ENCODE measurements around the gene HSD17B3. TPM values are rescaled to one million over a fixed set of nuclear protein-coding genes. Genes with fewer than 3 reads are reported as not detected.

Gene HSD17B3
- total RNA-seq, 2 donors from 2014 or later: 0.55 to 126 TPM

GRCh38 chr9:96294159-96294545 is 7.8 kb downstream of the HSD17B3 start:
- Histone ChIP-seq H3K4me3 (no peak overlapping the region), H3K36me3 (no peaks in the 10 kb centered on the region), H3K4me1 (replicated peaks) (no peaks in the 10 kb centered on the region), H3K27me3 (replicated peaks; ENCODE audit: insufficient read depth) (no peaks in the 10 kb centered on the region), H3K9me3 (no peaks in the 10 kb centered on the region), H3K27ac (no peak overlapping the region)
- intact Hi-C loops (cut with DNase I): no loop called here
- 90% methylated on average over 3 of the region's 3 CpGs for WGBS
- TF ChIP-seq, protein P1, sequence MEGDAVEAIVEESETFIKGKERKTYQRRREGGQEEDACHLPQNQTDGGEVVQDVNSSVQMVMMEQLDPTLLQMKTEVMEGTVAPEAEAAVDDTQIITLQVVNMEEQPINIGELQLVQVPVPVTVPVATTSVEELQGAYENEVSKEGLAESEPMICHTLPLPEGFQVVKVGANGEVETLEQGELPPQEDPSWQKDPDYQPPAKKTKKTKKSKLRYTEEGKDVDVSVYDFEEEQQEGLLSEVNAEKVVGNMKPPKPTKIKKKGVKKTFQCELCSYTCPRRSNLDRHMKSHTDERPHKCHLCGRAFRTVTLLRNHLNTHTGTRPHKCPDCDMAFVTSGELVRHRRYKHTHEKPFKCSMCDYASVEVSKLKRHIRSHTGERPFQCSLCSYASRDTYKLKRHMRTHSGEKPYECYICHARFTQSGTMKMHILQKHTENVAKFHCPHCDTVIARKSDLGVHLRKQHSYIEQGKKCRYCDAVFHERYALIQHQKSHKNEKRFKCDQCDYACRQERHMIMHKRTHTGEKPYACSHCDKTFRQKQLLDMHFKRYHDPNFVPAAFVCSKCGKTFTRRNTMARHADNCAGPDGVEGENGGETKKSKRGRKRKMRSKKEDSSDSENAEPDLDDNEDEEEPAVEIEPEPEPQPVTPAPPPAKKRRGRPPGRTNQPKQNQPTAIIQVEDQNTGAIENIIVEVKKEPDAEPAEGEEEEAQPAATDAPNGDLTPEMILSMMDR (IDR thresholded peaks at IDR 0.05): no peak
- no peak for TF ChIP-seq POLR2A (IDR thresholded peaks at IDR 0.05)
- TF ChIP-seq POLR2AphosphoS5 (IDR thresholded peaks at IDR 0.05): no peak
- DNase-seq (ENCODE audit: low spot score): no peak

GRCh38 chr9:96293498-96294158 is 8.3 kb downstream of the HSD17B3 start:
- no peaks in the 10 kb centered on the region for H3K27me3 ChIP-seq (replicated peaks; ENCODE audit: insufficient read depth)
- H3K4me3 ChIP-seq: no peak overlapping the region
- no peaks in the 10 kb centered on the region for H3K36me3 ChIP-seq
- TF ChIP-seq POLR2AphosphoS5 (IDR thresholded peaks at IDR 0.05) (no peak), POLR2A (IDR thresholded peaks at IDR 0.05) (no peak)
- TF ChIP-seq, protein P1 (IDR thresholded peaks at IDR 0.05): no peak
- 70% methylated on average over 3 of the region's 3 CpGs for WGBS
- H3K9me3 ChIP-seq: no peaks in the 10 kb centered on the region
- intact Hi-C loops (cut with DNase I): no loop called here
- DNase-seq (ENCODE audit: low spot score): no peak
- no peaks in the 10 kb centered on the region for H3K4me1 ChIP-seq (replicated peaks)
- no peak overlapping the region for H3K27ac ChIP-seq

DNA sequence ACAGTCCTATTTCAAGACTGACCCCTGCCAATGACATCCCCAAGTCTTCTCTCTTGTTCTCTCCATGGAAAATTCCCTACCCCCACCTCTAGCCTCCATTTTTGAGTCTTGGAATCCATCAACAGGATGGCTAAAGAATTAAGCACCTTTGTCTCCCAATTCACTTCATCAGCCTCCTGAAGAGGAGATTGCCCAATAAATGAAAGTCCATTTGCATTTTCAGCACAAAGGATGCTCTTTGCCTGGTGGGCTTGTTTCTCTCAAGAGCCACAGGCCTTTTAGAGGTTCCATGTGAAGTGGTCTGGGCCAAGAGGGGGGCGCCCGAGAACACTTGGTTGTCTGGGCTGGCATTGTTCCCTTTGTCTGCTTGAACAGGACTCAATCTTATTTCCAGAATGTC is 12.6 kb downstream of the HSD17B3 start:
- H3K4me1 ChIP-seq (replicated peaks): no peaks in the 10 kb centered on the region
- intact Hi-C loops (cut with DNase I): no loop called here
- WGBS: 81% methylated on average over 2 of the region's 2 CpGs
- no peak overlapping the region for H3K4me3 ChIP-seq
- no peaks in the 10 kb centered on the region for H3K36me3 ChIP-seq
- no peak overlapping the region for H3K27ac ChIP-seq
- no peaks in the 10 kb centered on the region for H3K27me3 ChIP-seq (replicated peaks; ENCODE audit: insufficient read depth)
- no peak for DNase-seq (ENCODE audit: low spot score)
- TF ChIP-seq POLR2A (IDR thresholded peaks at IDR 0.05): no peak
- TF ChIP-seq, protein P1 (IDR thresholded peaks at IDR 0.05): no peak
- no peak for TF ChIP-seq POLR2AphosphoS5 (IDR thresholded peaks at IDR 0.05)
- H3K9me3 ChIP-seq: no peaks in the 10 kb centered on the region

DNA sequence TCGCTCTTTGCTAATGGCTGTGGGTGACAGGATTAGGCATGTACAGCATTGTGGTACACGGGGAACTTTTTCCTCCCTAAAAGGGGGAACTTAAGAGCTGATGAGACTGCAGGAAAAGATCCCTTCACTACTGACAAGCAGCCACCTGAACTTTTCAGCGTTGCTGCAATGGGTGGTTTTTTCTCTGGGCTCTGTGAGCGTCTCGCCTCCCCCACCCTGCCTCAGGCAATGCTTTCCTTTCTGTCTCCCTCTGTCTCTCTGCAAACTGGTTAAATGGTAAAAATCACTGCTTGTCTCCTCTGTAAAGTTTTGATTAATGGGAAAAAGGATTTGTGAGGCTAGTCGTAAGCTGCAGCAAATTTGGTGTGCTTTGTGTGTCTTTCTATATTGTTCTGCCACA is 20.3 kb downstream of the HSD17B3 start:
- H3K4me1 ChIP-seq (replicated peaks): no peaks in the 10 kb centered on the region

More for the DNA sequence above, 20.3 kb downstream of the HSD17B3 start:
- Histone ChIP-seq H3K36me3 (no peaks in the 10 kb centered on the region), H3K27me3 (replicated peaks; ENCODE audit: insufficient read depth) (no peaks in the 10 kb centered on the region), H3K4me3 (no peak overlapping the region), H3K9me3 (no peaks in the 10 kb centered on the region), H3K27ac (no peak overlapping the region)
- 53% methylated on average over 6 of the region's 6 CpGs for WGBS
- intact Hi-C loops (cut with DNase I): no loop called here
- no peak for DNase-seq (ENCODE audit: low spot score)
- TF ChIP-seq, protein P1 (IDR thresholded peaks at IDR 0.05): no peak
- TF ChIP-seq POLR2AphosphoS5 (IDR thresholded peaks at IDR 0.05) (no peak), POLR2A (IDR thresholded peaks at IDR 0.05) (no peak)
